Erythroblast (primary cell): ENCODE measurements around the gene CCM2L.

ENCODE experiments used
- GATA1 ChIP-seq: IDR thresholded peaks from 2 replicates; pipeline ENCODE4 v1.6.1; 2011; ENCODE audit warnings: low read depth, mild to moderate bottlenecking, control low read depth, low read length, moderate library complexity
- POLR2A ChIP-seq: IDR thresholded peaks from 2 replicates; pipeline ENCODE4 v1.6.1; 2011; ENCODE audit warnings: mild to moderate bottlenecking, low read length

DNA sequence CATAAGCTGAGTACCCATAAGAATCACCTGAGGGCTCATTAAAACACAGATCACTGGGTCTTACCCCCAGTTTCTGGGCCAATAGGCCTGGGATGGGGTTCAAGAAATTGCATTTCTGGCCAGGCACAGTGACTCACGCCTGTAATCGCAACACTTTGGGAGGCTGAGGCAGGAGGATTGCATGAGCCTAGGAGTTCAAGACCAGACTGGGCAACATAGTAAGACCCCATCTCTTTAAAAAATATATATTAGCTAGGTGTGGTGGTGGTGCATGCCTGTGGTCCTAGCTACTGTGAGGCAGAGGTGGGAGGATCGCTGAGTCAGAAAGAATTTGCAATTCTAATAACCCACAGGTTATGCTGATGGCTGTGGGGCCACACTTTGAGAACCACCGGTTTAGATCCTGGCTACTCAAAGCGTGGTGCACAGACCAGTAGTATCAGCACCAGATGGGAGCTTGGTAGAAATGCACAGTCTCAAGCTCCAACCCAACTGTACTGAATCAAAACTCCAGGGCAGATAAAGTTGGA lies 2.0 kb downstream of the CCM2L start:
- no peak for TF ChIP-seq POLR2A
- no peak for TF ChIP-seq GATA1
